ENCODE results near the gene MAML3.

Gene MAML3

GRCh38 chr4:139669335-139669734 lies 484.6 kb downstream of the MAML3 start:
- no peak for DNase-seq

- DNase-seq: no peak
These were observed 485.3 kb downstream of the MAML3 start for GRCh38 chr4:139668658-139669201.

GRCh38 chr4:139668036-139668435 lies 485.9 kb downstream of the MAML3 start:
- DNase-seq: no peak

All from NCI-H2227 treated with DMSO at 0.1 percent for 48 hours (cell line).